A172 (cell line): ENCODE results near the gene ZNF480. TPM values are rescaled to one million over a fixed set of nuclear protein-coding genes. Genes with fewer than 3 reads are reported as not detected.
"Not testable (repeated sequence)": the region's sequence is repeated elsewhere in the genome, so short reads cannot be mapped to it uniquely, and the experiment has no call there.

Source experiments
- DNase-seq: peaks from one replicate; pipeline ENCODE4 v3.0.0-alpha.2; 2015; ENCODE audit warnings: low spot score
- total RNA-seq: library from RNA; depleted of rRNA; stranded (reverse); fragments of >200 nt; shearing (Covaris generic); gene quantifications from 2 replicates; pipeline ENCODE4 v1.2.3, GENCODE V29; 2014; rRNA removed

Gene ZNF480
- total RNA-seq, 1 experiment from 2014 or later: 11.3 TPM

DNA sequence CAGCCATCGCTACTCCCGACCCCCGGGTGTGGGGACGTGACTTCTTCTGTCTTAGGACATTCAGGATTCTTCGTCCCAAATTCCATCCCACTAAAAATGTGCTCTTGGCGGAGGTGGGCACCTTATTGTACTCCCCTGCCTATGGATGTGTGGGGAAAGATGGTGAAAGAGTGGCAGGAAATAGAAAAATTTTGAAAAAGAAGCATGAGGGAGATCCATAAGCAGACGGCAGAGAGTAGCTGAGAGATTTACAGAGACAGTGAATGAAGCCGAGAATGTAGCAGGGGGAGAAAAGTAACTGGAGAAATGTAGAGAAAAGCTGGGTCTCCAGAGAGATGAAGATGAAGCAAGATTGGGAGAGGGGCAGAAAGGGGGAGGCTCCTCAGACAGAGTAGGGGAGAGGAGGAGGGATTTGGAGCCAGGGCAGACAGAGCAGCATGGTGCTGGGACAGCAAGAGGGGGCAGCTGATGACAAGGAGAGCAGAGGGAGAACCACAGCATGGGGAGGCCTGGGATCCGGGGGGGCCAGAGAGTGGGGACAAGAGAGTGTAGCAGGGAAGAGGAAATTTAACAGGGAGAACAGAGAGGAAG lies 39.9 kb downstream of the ZNF480 start:
- no peak for DNase-seq

GRCh38 chr19:52339022-52339421 lies 42.1 kb downstream of the ZNF480 start:
- not testable (repeated sequence) for DNase-seq

- DNase-seq: peak; percentile 8
These were observed 46.6 kb downstream of the ZNF480 start for GRCh38 chr19:52343548-52343947.

- DNase-seq: no peak
These were observed 48.2 kb downstream of the ZNF480 start for GRCh38 chr19:52345162-52345561.

GRCh38 chr19:52351512-52351911 lies 54.5 kb downstream of the ZNF480 start:
- DNase-seq: no peak

DNA sequence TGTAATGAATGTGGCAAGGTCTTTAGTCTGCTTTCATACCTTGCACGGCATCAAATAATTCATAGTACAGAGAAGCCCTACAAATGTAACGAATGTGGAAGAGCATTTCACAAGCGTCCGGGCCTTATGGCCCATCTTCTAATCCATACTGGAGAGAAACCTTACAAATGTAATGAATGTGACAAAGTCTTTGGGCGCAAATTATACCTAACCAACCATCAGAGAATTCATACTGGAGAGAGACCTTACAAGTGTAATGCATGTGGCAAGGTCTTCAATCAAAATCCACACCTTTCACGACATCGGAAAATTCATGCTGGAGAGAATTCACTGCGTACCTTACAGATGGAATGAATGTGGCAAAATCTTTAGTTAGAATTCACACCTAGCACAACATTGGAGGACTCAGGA lies 69.5 kb downstream of the ZNF480 start:
- no peak for DNase-seq

DNA sequence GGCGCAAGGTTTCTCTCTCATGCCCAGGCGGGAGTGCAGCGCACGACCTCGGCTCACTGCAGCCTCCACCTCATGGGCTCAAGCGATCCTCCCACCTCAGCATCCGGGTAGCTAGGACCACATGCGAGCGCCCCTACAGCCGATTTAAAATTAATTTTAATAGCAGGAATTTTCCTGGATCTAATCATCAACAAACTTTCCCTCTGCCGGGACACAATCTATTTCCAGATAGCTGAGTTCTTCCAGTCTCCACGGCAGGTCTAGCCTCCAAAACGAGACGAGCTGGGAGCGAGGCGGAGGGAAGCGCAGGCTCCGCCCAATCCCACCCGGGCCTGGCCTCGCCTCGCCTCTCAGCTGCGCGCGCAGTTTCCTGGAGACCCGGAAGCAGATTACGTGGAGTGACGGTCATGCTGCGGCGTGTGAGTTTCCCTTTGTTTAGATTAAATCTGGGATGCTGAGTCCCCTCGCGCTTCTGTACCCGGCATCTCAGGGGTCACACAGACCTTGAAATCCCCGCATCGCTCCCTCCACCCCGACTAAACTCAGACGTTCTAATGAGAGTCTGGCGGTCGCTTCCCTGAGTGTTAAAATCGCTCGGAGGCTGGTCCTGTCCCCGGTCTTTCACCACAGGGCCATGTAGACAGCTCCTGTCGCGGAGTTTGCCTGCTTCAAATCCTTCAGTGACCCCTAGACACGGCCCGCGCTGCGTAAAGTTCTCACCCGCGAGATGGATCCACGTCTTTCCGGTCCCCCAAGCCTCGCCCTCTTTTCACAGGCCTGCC lies 72.8 kb downstream of the ZNF480 start, which contains the start of gene ZNF880:
TSS of gene ZNF880 (plus strand) at position 365 of the 782 bp plus-strand sequence. CDS start at position 408, 43 bp downstream.
- DNase-seq: no peak

GRCh38 chr19:52370341-52370710 lies 73.4 kb downstream of the ZNF480 start:
- DNase-seq: no peak

Other genes with a start within 250 kb of the ZNF480 start
- 3.5 and 5.0 TPM in 2 replicates for gene ZNF432, start 248.3 kb upstream of the ZNF480 start, total RNA-seq
- gene ZNF841, start 201.4 kb upstream of the ZNF480 start, total RNA-seq: 8.3 and 8.6 TPM in 2 replicates
- gene ZNF616, start 157.2 kb upstream of the ZNF480 start, total RNA-seq: 6.1 and 17.5 TPM in 2 replicates
- gene ZNF836, start 125.5 kb upstream of the ZNF480 start, total RNA-seq: 7.0 and 32.6 TPM in 2 replicates
- gene PPP2R1A, start 107.1 kb upstream of the ZNF480 start, total RNA-seq: 301 and 306 TPM in 2 replicates
- 12.7 and 14.6 TPM in 2 replicates for gene ZNF766, start 27.6 kb upstream of the ZNF480 start, total RNA-seq
- gene ZNF610, start 39.1 kb downstream of the ZNF480 start, total RNA-seq: 1.3 and 1.4 TPM in 2 replicates
- gene ZNF880, start 72.8 kb downstream of the ZNF480 start, total RNA-seq: 0.12 and 0.22 TPM in 2 replicates
- 0.43 and 8.6 TPM in 2 replicates for gene ZNF528, start 100.7 kb downstream of the ZNF480 start, total RNA-seq
- gene ZNF534, start 132.0 kb downstream of the ZNF480 start, total RNA-seq: not detected in 2 replicates
- not detected in 2 replicates for gene ZNF578, start 156.4 kb downstream of the ZNF480 start, total RNA-seq
- 2.2 and 2.5 TPM in 2 replicates for gene ZNF808, start 230.5 kb downstream of the ZNF480 start, total RNA-seq